IMR-90 (cell line): ENCODE results near the gene SPSB2. TPM values are rescaled to one million over a fixed set of nuclear protein-coding genes. Genes with fewer than 3 reads are reported as not detected.

Experiments used
- ATAC-seq: fragments of 200-7000 bp; cut with Tn5 transposase; 2 replicates; pipeline ENCODE4 v1.9.1; 2020; ENCODE audit warnings: low read depth, mild to moderate bottlenecking, moderate library complexity
- BruUV-seq: library from RNA; stranded (reverse); fragments of 400-500 nt; replicated peaks from 2 replicates; lab custom pipeline; 2021; lab: Mats Ljungman, UMichigan
- CTCF ChIA-PET: fragments of 300-600 bp; formaldehyde crosslinking; extraction: SDS; loops from one replicate; lab custom pipeline; 2021; ENCODE audit warnings: antibody characterized with exemption; lab: Yijun Ruan, JAX
- POLR2A ChIA-PET: fragments of 300-600 bp; sonication (Branson Sonifier 250); formaldehyde crosslinking; loops from one replicate; lab custom pipeline; 2022; ENCODE audit warnings: antibody characterized with exemption; ENCODE audit not compliant: unreplicated experiment; lab: Charles Lee
- DNase-seq: peaks from one replicate; pipeline ENCODE4 v3.0.0; 2013
- H2AFZ ChIP-seq: replicated peaks from 2 replicates; pipeline ENCODE3; 2013; ENCODE audit warnings: low read length, mild to moderate bottlenecking; ENCODE audit not compliant: poor library complexity
- H2AK5ac ChIP-seq: 2 replicates; pipeline ENCODE4 v1.6.1; 2013; ENCODE audit warnings: low read depth, low read length, inconsistent platforms
- H2AK9ac ChIP-seq: replicated peaks from 2 replicates; pipeline ENCODE3; 2013; ENCODE audit warnings: mild to moderate bottlenecking, low read depth, low read length, moderate library complexity; ENCODE audit not compliant: poor library complexity
- H2BK120ac ChIP-seq: 2 replicates; pipeline ENCODE4 v1.6.1; 2013; ENCODE audit warnings: low read depth, low read length, inconsistent platforms
- H2BK15ac ChIP-seq: 3 replicates; pipeline ENCODE4 v1.6.1; 2013; ENCODE audit warnings: low read depth, low read length, inconsistent platforms
- H2BK20ac ChIP-seq: 2 replicates; pipeline ENCODE4 v1.6.1; 2013; ENCODE audit warnings: low read depth, mild to moderate bottlenecking, inconsistent platforms, low read length, moderate library complexity
- H2BK5ac ChIP-seq: 2 replicates; pipeline ENCODE4 v1.6.1; 2013; ENCODE audit warnings: mild to moderate bottlenecking, low read depth, low read length, inconsistent platforms; ENCODE audit not compliant: poor library complexity, severe bottlenecking
- H3K14ac ChIP-seq: replicated peaks from 2 replicates; pipeline ENCODE4 v1.6.1; 2013; ENCODE audit warnings: low read depth, low read length, inconsistent platforms
- H3K18ac ChIP-seq: 2 replicates; pipeline ENCODE4 v1.6.1; 2013; ENCODE audit warnings: low read depth, low read length, control low read depth
- H3K23ac ChIP-seq: 2 replicates; pipeline ENCODE4 v1.6.1; 2013; ENCODE audit warnings: low read depth, low read length, inconsistent platforms
- H3K27ac ChIP-seq: 2 replicates; pipeline ENCODE4 v1.5.1; 2013; ENCODE audit warnings: mild to moderate bottlenecking, control low read depth, low read length; ENCODE audit not compliant: insufficient read depth
- H3K27me3 ChIP-seq: 2 replicates; pipeline ENCODE4 v1.6.1; 2013; ENCODE audit warnings: low read length; ENCODE audit not compliant: control insufficient read depth, insufficient read depth
- H3K36me3 ChIP-seq: 2 replicates; pipeline ENCODE4 v1.6.1; 2013; ENCODE audit warnings: low read length, mixed read lengths; ENCODE audit not compliant: control insufficient read depth, insufficient read depth
- H3K4ac ChIP-seq: 2 replicates; pipeline ENCODE4 v1.6.1; 2013; ENCODE audit warnings: low read depth, low read length, inconsistent platforms
- H3K4me1 ChIP-seq: 2 replicates; pipeline ENCODE4 v1.6.1; 2013; ENCODE audit warnings: low read length, mixed read lengths; ENCODE audit not compliant: control insufficient read depth, insufficient read depth
- H3K4me2 ChIP-seq: 2 replicates; pipeline ENCODE4 v1.6.1; 2013; ENCODE audit warnings: low read depth, mild to moderate bottlenecking, control low read depth, low read length, moderate library complexity
- H3K4me3 ChIP-seq: 2 replicates; pipeline ENCODE4 v1.5.1; 2013; ENCODE audit warnings: low read depth, mild to moderate bottlenecking, control low read depth, low read length, moderate library complexity; ENCODE audit not compliant: insufficient read depth
- H3K56ac ChIP-seq: 2 replicates; pipeline ENCODE4 v1.6.1; 2013; ENCODE audit warnings: low read length, inconsistent platforms; ENCODE audit not compliant: insufficient read depth; ENCODE audit errors: extremely low read depth
- H3K79me1 ChIP-seq, 2 experiments: 2 replicates each; pipeline ENCODE4 v1.6.1; 2013; ENCODE audit warnings: low read length in 2 of 2, inconsistent platforms in 1 of 2, low read depth in 1 of 2
- H3K9ac ChIP-seq: 2 replicates; pipeline ENCODE4 v1.6.1; 2013; ENCODE audit warnings: low read depth, low read length, control low read depth
- H3K9me1 ChIP-seq: 2 replicates; pipeline ENCODE4 v1.6.1; 2013; ENCODE audit warnings: low read length, inconsistent platforms; ENCODE audit not compliant: insufficient read depth
- H3K9me3 ChIP-seq: 2 replicates; pipeline ENCODE4 v1.6.1; 2013; ENCODE audit warnings: low read length; ENCODE audit not compliant: control insufficient read depth, insufficient read depth
- H4K20me1 ChIP-seq: 2 replicates; pipeline ENCODE4 v1.6.1; 2013; ENCODE audit warnings: low read length, inconsistent platforms; ENCODE audit not compliant: insufficient read depth
- H4K5ac ChIP-seq: 2 replicates; pipeline ENCODE4 v1.6.1; 2013; ENCODE audit warnings: mild to moderate bottlenecking, low read depth, low read length, control low read depth
- H4K8ac ChIP-seq, 2 experiments: 2 replicates each; pipeline ENCODE4 v1.6.1; 2013; ENCODE audit warnings: low read depth in 2 of 2, low read length in 2 of 2, control low read depth in 1 of 2, inconsistent platforms in 1 of 2
- H4K91ac ChIP-seq: 2 replicates; pipeline ENCODE4 v1.6.1; 2013; ENCODE audit warnings: low read depth, low read length, inconsistent platforms; ENCODE audit not compliant: insufficient read depth
- CEBPB ChIP-seq: IDR thresholded peaks from 2 replicates; pipeline ENCODE4 v1.6.1; 2012; ENCODE audit warnings: low read depth, low read length, improper control_type of control experiment
- CTCF ChIP-seq: conservative IDR thresholded peaks from 2 replicates; pipeline ENCODE4 v1.5.1; 2012; ENCODE audit warnings: mild to moderate bottlenecking, low read depth, low read length, improper control_type of control experiment
- ELK1 ChIP-seq: fragments of 150-350 bp; IDR thresholded peaks from 2 replicates; pipeline ENCODE4 v1.6.1; 2016; ENCODE audit warnings: low read depth, mild to moderate bottlenecking, low read length, moderate library complexity, borderline replicate concordance
- MAFK ChIP-seq: IDR thresholded peaks from 2 replicates; pipeline ENCODE4 v1.6.1; 2012; ENCODE audit warnings: low read depth, low read length, improper control_type of control experiment
- MAZ ChIP-seq: IDR thresholded peaks from 2 replicates; pipeline ENCODE4 v1.6.1; 2012; ENCODE audit warnings: low read depth, mild to moderate bottlenecking, low read length, improper control_type of control experiment, moderate library complexity, borderline replicate concordance
- MXI1 ChIP-seq: IDR thresholded peaks from 2 replicates; pipeline ENCODE4 v1.6.1; 2012; ENCODE audit warnings: low read depth, mild to moderate bottlenecking, low read length, moderate library complexity, borderline replicate concordance
- NFE2L2 ChIP-seq: fragments of 150-350 bp; IDR thresholded peaks from 2 replicates; pipeline ENCODE4 v1.6.1; 2016; ENCODE audit warnings: low read depth, mild to moderate bottlenecking, low read length
- POLR2A ChIP-seq: IDR thresholded peaks from 2 replicates; pipeline ENCODE4 v1.6.1; 2012; ENCODE audit warnings: mild to moderate bottlenecking, low read depth, low read length
- RFX5 ChIP-seq: IDR thresholded peaks from 2 replicates; pipeline ENCODE4 v1.8.0; 2012; ENCODE audit warnings: low read depth, mild to moderate bottlenecking, low read length, moderate library complexity
- USF2 ChIP-seq: fragments of 150-350 bp; IDR thresholded peaks from 2 replicates; pipeline ENCODE4 v1.6.1; 2017; ENCODE audit warnings: mild to moderate bottlenecking, antibody characterized with exemption, low read length, low read depth
- WGBS, 2 experiments: methylation state at CpG; one replicate each; pipeline versions ENCODE4 v1.1.5 to v1.1.7; 2013; ENCODE audit warnings: missing lambda C conversion rate in 2 of 2; ENCODE audit not compliant: insufficient read length in 1 of 2; ENCODE audit errors: extremely low coverage in 2 of 2; 5-methylcytosine and 5-hydroxymethylcytosine counted together
- dilution Hi-C: fragments of 300-500 bp; cut with HindIII; formaldehyde crosslinking; loops from one replicate; pipeline ENCODE4 v1.14.3; 2018; ENCODE audit warnings: low sequenced_read_pairs; ENCODE audit not compliant: unreplicated experiment
- in situ Hi-C: fragments of 300-500 bp; cut with MboI; formaldehyde crosslinking; loops from 3 replicates; pipeline ENCODE4 v1.14.3; 2019; ENCODE audit warnings: low sequenced_read_pairs, inconsistent platforms, mixed read lengths
- intact Hi-C: fragments of 100-400 bp; cut with micrococcal nuclease; formaldehyde crosslinking; loops from 2 replicates; pipeline ENCODE4 v1.10.0; 2022
- polyA plus RNA-seq, 3 experiments: library from polyadenylated mRNA; depleted of rRNA; stranded (reverse); fragments of >200 nt; gene quantifications; 2 replicates each; pipeline ENCODE4 v1.2.3, GENCODE V29; 2012; ENCODE audit warnings: low replicate concordance in 1 of 3
- total RNA-seq: library from RNA; depleted of rRNA; stranded (reverse); fragments of >200 nt; gene quantifications from 2 replicates; pipeline ENCODE4 v1.2.3, GENCODE V29; 2012

Gene SPSB2
- total and polyA plus RNA-seq, 2 of the 4 experiments (the other 2 are of a cell fraction) = 1.3 to 4.1 TPM

- peaks cover 22 to 53% of the 10 kb centered on the region in 2 experiments for H3K79me1 ChIP-seq
- in situ Hi-C loops = no loop called here
- peak within 1 kb of the TSS; percentile 85; the same call in 1 of the 3 replicates for H2BK15ac ChIP-seq
- H3K4me3 ChIP-seq = peak within 1 kb of the TSS; percentile 63
- DNase-seq (peak; percentile 100), ATAC-seq (peak; percentile 84)
- TF ChIP-seq CEBPB (no peak), POLR2A (no peak), RFX5 (no peak), MXI1 (peak; percentile 71; the same call in 1 of the 2 replicates), MAZ (peak; percentile 78; the same call in 1 of the 2 replicates), CTCF (no peak), NFE2L2 (no peak), USF2 (peak; percentile 88), ELK1 (no peak), MAFK (no peak; the same call in 1 of the 2 replicates)
- peaks cover 33% of the 10 kb centered on the region for H3K36me3 ChIP-seq
- H3K9me1 ChIP-seq = no peaks in the 10 kb centered on the region
- H3K56ac ChIP-seq = peak within 1 kb of the TSS; percentile 93
- H2AK9ac ChIP-seq = peak within 1 kb of the TSS; percentile 98
- H4K8ac ChIP-seq = peak within 1 kb of the TSS; percentile 48 to 99
- dilution Hi-C loops = no loop called here
- no TSS peak for BruUV-seq
- peaks cover 5% of the 10 kb centered on the region for H3K4me1 ChIP-seq
- peak within 1 kb of the TSS; percentile 92 for H2BK5ac ChIP-seq
- peak within 1 kb of the TSS; percentile 81 for H4K5ac ChIP-seq
- POLR2A ChIA-PET = interaction anchor here (0.7 to 1.3 kb wide), 5 partner anchors 8 to 23 kb away, joined by 3 to 6 read pairs (median 3); partner anchors contain the start of gene TPI1
- intact Hi-C loops = loop anchor here (2.0 kb wide), 1 partner anchor 17 kb away; no protein-coding TSS in a partner anchor
- H3K27ac ChIP-seq = peak within 1 kb of the TSS; percentile 87
- peak within 1 kb of the TSS; percentile 42; the same call in 1 of the 2 replicates for H2BK20ac ChIP-seq
- peak within 1 kb of the TSS; percentile 99 for H2AFZ ChIP-seq
- peak within 1 kb of the TSS; percentile 96 for H4K91ac ChIP-seq
- peak within 1 kb of the TSS; percentile 94 for H2AK5ac ChIP-seq
- peak within 1 kb of the TSS; percentile 98 for H3K14ac ChIP-seq
- H3K4ac ChIP-seq = peak within 1 kb of the TSS; percentile 97
- H3K23ac ChIP-seq = peak within 1 kb of the TSS; percentile 98
- H3K9me3 ChIP-seq = no peaks in the 10 kb centered on the region
- H3K18ac ChIP-seq = peak within 1 kb of the TSS; percentile 80
- peak within 1 kb of the TSS; percentile 82 for H3K9ac ChIP-seq
- H2BK120ac ChIP-seq = peak within 1 kb of the TSS; percentile 86
- WGBS, 2 experiments = 0% methylated on average over 24 of the region's 65 CpGs; no CpG with 5 or more reads in 1 of the 2 experiments
- no peaks in the 10 kb centered on the region for H3K27me3 ChIP-seq
- H4K20me1 ChIP-seq = peaks cover 15% of the 10 kb centered on the region
- H3K4me2 ChIP-seq = peak within 1 kb of the TSS; percentile 89
- CTCF ChIA-PET = interaction anchor here (0.6 to 3.3 kb wide), 7 partner anchors 9 to 170 kb away, joined by 3 to 11 read pairs (median 3); partner anchors contain the start of gene SPSB2
Measured at GRCh38 chr12:6851921-6852650, 21.0 kb downstream of the SPSB2 start, which contains the start of gene USP5. USP5 (plus strand) TSS chr12:6852150; CDS start chr12:6852180, 30 bp downstream.
